Fibroblast of lung (primary cell): ENCODE data around the gene HOXC9. TPM values are rescaled to one million over a fixed set of nuclear protein-coding genes. Genes with fewer than 3 reads are reported as not detected.
A peak's percentile ranks its signal among the peaks of the same experiment; 100 is the strongest.

ENCODE experiments used
- DNase-seq, 2 donors: peaks; one replicate each; pipeline versions ENCODE4 v3.0.0 to v3.0.0-alpha.2; 2010; ENCODE audit warnings: low read depth in 2 of 2
- H2AFZ ChIP-seq: 2 replicates; pipeline ENCODE4 v1.5.1; 2012; ENCODE audit warnings: low read length, control low read depth, inconsistent platforms
- H3K27ac ChIP-seq: 2 replicates; pipeline ENCODE4 v1.5.1; 2011; ENCODE audit warnings: low read length, control low read depth; ENCODE audit not compliant: insufficient read depth
- H3K27me3 ChIP-seq: 2 replicates; pipeline ENCODE4 v1.5.1; 2011; ENCODE audit warnings: mild to moderate bottlenecking, low read length; ENCODE audit not compliant: control insufficient read depth, insufficient read depth
- H3K36me3 ChIP-seq: 2 replicates; pipeline ENCODE4 v1.5.1; 2011; ENCODE audit warnings: low read length; ENCODE audit not compliant: control insufficient read depth, insufficient read depth
- H3K4me1 ChIP-seq: 2 replicates; pipeline ENCODE4 v1.5.1; 2011; ENCODE audit warnings: low read length; ENCODE audit not compliant: control insufficient read depth, insufficient read depth; ENCODE audit errors: extremely low read depth
- H3K4me2 ChIP-seq: 2 replicates; pipeline ENCODE4 v1.5.1; 2011; ENCODE audit warnings: low read length, control low read depth; ENCODE audit not compliant: insufficient read depth; ENCODE audit errors: extremely low read depth
- H3K4me3 ChIP-seq, 4 experiments: fragments of 200-600 bp in 1 of 4; sonication (generic) in 1 of 4; replicated peaks in 1 of 4; 2 replicates each; pipeline ENCODE4 v1.5.1; 2011 to 2016; ENCODE audit warnings: low read length in 4 of 4, low read depth in 3 of 4, mild to moderate bottlenecking in 3 of 4, control low read depth in 2 of 4, inconsistent platforms in 1 of 4, mixed read lengths in 1 of 4; ENCODE audit not compliant: insufficient read depth in 1 of 4; ENCODE audit errors: control extremely low read depth in 1 of 4
- H3K79me2 ChIP-seq: 2 replicates; pipeline ENCODE4 v1.5.1; 2012; ENCODE audit warnings: mild to moderate bottlenecking, low read length, inconsistent platforms; ENCODE audit not compliant: control insufficient read depth, insufficient read depth
- H3K9ac ChIP-seq: 2 replicates; pipeline ENCODE4 v1.5.1; 2011; ENCODE audit warnings: mild to moderate bottlenecking, low read length, control low read depth; ENCODE audit not compliant: insufficient read depth
- H3K9me3 ChIP-seq: 2 replicates; pipeline ENCODE4 v1.5.1; 2012; ENCODE audit warnings: low read depth, low read length; ENCODE audit not compliant: control insufficient read depth, insufficient read depth
- H4K20me1 ChIP-seq: 2 replicates; pipeline ENCODE4 v1.5.1; 2011; ENCODE audit warnings: low read length; ENCODE audit not compliant: control insufficient read depth, insufficient read depth; ENCODE audit errors: extremely low read depth
- EZH2 ChIP-seq: IDR thresholded peaks from 2 replicates; pipeline ENCODE4 v1.5.1; 2012; ENCODE audit warnings: low read length, control low read depth, mild to moderate bottlenecking; ENCODE audit errors: missing control alignments
- polyA plus RNA-seq, 2 donors: library from polyadenylated mRNA; depleted of rRNA in 1 of 2; stranded (reverse) in 1 of 2; unstranded in 1 of 2; fragments of >200 nt; gene quantifications; 2 replicates each; pipeline ENCODE4 v1.2.1, GENCODE V29; 2011 to 2012; ENCODE audit warnings: missing spikeins in 1 of 2
- total RNA-seq: library from RNA; depleted of rRNA; stranded (reverse); fragments of >200 nt; gene quantifications from 2 replicates; pipeline ENCODE4 v1.2.1, GENCODE V29; 2014
- TF ChIP-seq, protein P1 (sequence below), 2 donors: IDR thresholded peaks in 1 of 2; conservative IDR thresholded peaks in 1 of 2; 1 replicate in 1 of 2; 2 replicates in 1 of 2; pipeline ENCODE4 v1.5.1; 2011 to 2012; ENCODE audit warnings: low read length in 2 of 2, control low read depth in 1 of 2, inconsistent platforms in 1 of 2, low read depth in 1 of 2, mild to moderate bottlenecking in 1 of 2

Gene HOXC9
- total and polyA plus RNA-seq, 2 donors (not counting 1 experiment from before 2014, with no cell fraction given): 0.24 TPM; not detected in 1

DNA sequence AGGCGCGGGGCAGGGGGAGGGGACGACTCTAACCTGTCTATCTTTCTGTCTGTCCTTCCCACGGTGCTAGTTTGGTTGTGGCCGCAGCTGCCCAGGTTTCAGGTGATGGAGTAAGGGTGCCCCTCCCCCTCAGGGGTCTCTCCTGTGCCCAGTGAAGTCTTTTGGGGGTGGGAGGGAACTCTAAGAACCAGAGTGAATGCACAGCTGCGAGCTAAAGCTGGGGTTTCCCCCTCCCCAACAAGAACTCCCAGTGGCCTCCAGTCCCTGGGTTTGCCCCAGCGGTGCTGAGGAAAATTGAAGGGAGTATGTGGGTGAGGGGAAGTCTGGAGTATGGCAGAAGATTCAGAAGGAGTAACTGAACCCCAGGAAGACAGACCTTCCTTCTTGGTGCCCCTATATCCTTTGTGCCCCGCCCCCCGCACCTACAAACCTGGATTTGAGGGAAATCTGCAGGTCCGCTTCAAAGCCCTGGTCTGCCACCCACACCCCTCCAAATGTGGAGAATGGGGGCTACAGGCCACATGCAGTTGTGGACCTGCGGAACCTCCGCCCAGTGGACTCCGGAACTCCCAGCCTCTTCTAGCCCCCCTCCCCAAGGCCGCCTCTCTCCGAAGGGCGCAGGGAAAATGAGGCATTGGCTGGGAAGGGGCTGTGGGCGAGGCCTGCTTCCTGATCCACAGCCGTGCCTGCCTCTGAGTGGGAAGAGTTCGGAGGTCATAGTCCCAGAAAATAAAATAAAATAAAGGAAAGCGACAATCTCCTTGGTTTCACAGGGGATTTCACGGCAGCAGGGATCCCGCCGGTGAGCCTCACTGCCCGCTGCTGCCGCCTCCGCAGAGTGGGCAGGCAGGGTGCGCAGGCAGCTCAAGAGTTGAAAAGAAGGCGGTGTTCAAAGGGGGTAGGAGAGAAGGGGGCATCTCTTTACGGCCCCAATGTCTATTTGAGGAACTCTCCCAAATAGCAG, 3.4 kb upstream of the HOXC9 start:
- H3K27me3 ChIP-seq: peaks cover 88% of the 10 kb centered on the region
- no peaks in the 10 kb centered on the region for H3K36me3 ChIP-seq
- H3K4me3 ChIP-seq: peak overlapping the region in 1 of 4 experiments; percentile 45
- TF ChIP-seq, protein P1, sequence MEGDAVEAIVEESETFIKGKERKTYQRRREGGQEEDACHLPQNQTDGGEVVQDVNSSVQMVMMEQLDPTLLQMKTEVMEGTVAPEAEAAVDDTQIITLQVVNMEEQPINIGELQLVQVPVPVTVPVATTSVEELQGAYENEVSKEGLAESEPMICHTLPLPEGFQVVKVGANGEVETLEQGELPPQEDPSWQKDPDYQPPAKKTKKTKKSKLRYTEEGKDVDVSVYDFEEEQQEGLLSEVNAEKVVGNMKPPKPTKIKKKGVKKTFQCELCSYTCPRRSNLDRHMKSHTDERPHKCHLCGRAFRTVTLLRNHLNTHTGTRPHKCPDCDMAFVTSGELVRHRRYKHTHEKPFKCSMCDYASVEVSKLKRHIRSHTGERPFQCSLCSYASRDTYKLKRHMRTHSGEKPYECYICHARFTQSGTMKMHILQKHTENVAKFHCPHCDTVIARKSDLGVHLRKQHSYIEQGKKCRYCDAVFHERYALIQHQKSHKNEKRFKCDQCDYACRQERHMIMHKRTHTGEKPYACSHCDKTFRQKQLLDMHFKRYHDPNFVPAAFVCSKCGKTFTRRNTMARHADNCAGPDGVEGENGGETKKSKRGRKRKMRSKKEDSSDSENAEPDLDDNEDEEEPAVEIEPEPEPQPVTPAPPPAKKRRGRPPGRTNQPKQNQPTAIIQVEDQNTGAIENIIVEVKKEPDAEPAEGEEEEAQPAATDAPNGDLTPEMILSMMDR (conservative IDR thresholded peaks at IDR 0.05 in 1 of 2, IDR thresholded peaks at IDR 0.05 in 1 of 2; ENCODE audit: low read depth in 1 of 2, low read length in 2 of 2): no peak
- no peak for TF ChIP-seq EZH2
- no peaks in the 10 kb centered on the region for H3K4me1 ChIP-seq
- DNase-seq: no peak
- no peaks in the 10 kb centered on the region for H4K20me1 ChIP-seq
- H3K79me2 ChIP-seq: no peaks in the 10 kb centered on the region
- H3K9ac ChIP-seq: no peak overlapping the region
- H3K4me2 ChIP-seq: no peak overlapping the region
- H3K27ac ChIP-seq: no peak overlapping the region
- H2AFZ ChIP-seq: no peak overlapping the region
- H3K9me3 ChIP-seq: no peaks in the 10 kb centered on the region

DNA sequence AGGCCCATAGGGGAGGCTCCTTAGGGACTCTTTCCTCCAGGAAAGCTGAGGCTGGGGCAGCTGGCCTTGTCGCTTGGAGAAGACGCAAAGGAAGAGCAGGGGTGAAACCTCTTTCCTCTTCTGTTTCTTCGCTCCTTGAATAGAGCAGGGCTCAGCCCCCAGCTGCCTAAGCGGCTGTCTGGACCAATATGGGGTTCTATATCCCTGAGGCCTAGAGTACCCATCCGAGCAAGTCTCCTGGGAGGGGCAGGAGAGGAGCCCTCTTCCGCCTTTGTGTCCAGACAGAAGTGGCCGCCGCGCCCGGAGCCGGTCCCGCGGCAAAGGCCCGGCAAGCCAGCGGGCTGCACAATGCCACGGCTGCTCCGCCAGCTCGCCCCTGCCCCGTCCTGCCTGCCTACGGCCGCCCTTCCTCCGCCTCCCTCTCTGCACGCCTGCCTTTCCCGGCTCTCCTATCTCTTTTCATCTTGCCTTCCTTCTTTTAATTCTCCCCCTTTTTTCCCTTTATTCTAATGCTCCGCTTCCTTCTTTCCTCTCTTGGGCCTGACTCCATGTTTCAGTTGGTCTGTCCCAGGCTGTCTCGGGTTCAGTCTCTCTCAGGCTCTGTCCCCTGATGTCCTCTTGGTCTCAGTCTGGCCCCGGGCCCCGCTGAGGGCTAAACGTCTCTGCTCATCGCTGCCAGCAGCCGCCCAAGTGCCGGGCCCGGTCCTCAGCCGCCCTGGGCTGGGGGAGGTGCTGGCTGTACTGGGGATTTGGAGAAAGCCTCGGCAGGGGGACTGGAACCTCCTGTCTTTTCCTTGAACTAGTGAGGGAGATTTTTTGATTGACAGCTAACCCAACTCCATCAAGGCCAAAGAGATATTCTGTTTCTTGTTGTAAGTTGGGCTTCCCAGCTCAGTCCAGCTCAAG, 2.5 kb upstream of the HOXC9 start:
- Histone ChIP-seq H3K4me3 (no peak overlapping the region), H3K27ac (no peak overlapping the region), H3K4me2 (no peak overlapping the region), H3K4me1 (no peaks in the 10 kb centered on the region), H3K9ac (no peak overlapping the region), H4K20me1 (no peaks in the 10 kb centered on the region), H3K36me3 (no peaks in the 10 kb centered on the region), H3K27me3 (peaks cover 83% of the 10 kb centered on the region), H3K9me3 (no peaks in the 10 kb centered on the region), H3K79me2 (no peaks in the 10 kb centered on the region), H2AFZ (no peak overlapping the region)
- no peak for DNase-seq
- TF ChIP-seq EZH2: peak; percentile 82
- TF ChIP-seq, protein P1 (conservative IDR thresholded peaks at IDR 0.05 in 1 of 2, IDR thresholded peaks at IDR 0.05 in 1 of 2; ENCODE audit: low read depth in 1 of 2, low read length in 2 of 2): no peak
